Measurements from ENCODE around the gene RAB17.

The RAB17 gene

DNA sequence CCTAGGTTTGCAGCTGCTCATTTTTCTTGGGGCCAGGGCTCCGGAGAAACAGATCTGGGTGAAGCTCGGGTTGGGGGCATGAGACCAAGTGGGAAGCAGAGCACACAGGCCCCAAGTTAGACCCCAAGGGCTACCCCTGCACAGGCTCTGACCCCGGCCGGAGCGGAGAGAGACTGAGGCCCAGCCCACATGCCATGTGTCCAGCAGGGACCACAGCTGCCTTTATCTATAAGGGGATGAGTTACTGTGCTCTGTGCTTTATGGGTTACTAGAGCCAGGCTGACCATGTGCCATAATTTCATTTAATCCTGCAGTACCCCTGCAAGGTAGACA lies 54.5 kb downstream of the RAB17 start:
- Histone ChIP-seq H3K9me3 (ENCODE audit: control insufficient read depth, low read depth, low read length) (no peaks in the 10 kb centered on the region), H3K4me3 (ENCODE audit: low read length) (no peak overlapping the region), H3K27ac (ENCODE audit: low read length) (no peak overlapping the region), H3K9ac (ENCODE audit: low read length) (no peak overlapping the region), H3K4me1 (ENCODE audit: control insufficient read depth, low read depth, low read length) (no peaks in the 10 kb centered on the region), H3K36me3 (ENCODE audit: control insufficient read depth, low read depth, low read length) (no peaks in the 10 kb centered on the region), H3K27me3 (ENCODE audit: control insufficient read depth, insufficient read depth, low read length) (no peaks in the 10 kb centered on the region)

DNA sequence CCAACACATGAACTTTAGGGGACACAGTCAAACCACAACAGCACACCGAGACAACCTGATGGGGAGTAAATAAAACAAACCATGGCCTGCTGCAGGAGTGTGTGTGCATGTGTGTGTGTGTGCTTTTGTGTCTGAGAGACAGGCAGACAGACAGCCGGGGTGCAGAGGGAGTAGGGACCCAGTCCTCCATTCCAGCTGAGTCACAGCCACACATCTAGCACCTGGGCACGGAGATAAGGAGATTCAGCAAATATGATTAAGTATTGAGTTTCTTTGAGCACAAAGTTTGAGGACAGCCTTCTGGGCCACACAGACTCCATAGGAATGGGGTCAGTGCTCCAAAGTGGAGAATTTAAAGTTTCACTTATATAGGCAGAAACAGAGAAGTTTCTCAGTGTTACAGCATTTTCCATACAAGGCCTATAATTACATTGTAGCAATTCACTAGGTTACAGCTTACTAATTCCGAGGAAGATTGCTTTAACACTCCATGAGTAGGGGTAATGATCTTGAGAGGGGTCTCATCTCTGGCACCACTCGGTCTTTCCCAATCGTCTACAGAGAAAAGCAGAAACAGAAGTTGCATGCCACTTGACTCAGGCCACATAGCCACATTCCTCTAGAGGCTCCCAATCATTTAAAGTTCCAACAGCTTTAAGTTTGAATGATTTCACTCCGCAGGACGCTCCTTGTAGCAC lies 55.0 kb downstream of the RAB17 start:
- Histone ChIP-seq H3K4me3 (ENCODE audit: low read length) (no peak overlapping the region), H3K9me3 (ENCODE audit: control insufficient read depth, low read depth, low read length) (no peaks in the 10 kb centered on the region), H3K9ac (ENCODE audit: low read length) (no peak overlapping the region), H3K36me3 (ENCODE audit: control insufficient read depth, low read depth, low read length) (no peaks in the 10 kb centered on the region), H3K4me1 (ENCODE audit: control insufficient read depth, low read depth, low read length) (no peaks in the 10 kb centered on the region), H3K27me3 (ENCODE audit: control insufficient read depth, insufficient read depth, low read length) (no peaks in the 10 kb centered on the region), H3K27ac (ENCODE audit: low read length) (no peak overlapping the region)

DNA sequence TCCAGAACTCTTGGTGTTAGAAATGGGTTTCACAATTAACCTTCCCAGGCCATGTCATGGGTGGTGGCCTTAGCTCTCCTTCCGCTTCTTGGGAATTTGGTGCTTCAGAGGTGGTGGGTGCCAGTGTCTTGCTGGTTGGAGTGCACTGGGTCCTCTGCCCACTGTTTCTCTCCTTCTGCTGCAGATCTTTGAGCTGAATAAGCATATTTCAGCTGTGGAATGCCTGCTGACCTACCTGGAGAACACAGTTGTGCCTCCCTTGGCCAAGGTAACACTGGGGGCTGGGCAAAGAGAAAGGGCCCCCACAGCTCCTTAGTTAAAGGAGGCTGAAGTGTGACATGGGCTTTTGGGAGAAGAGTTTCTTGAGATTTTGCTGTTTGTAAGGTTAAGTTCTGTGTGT lies 56.2 kb downstream of the RAB17 start:
- no peak overlapping the region for H3K9ac ChIP-seq (ENCODE audit: low read length)
- H3K27me3 ChIP-seq (ENCODE audit: control insufficient read depth, insufficient read depth, low read length), result no peaks in the 10 kb centered on the region
- no peak overlapping the region for H3K27ac ChIP-seq (ENCODE audit: low read length)
- no peaks in the 10 kb centered on the region for H3K36me3 ChIP-seq (ENCODE audit: control insufficient read depth, low read depth, low read length)
- no peak overlapping the region for H3K4me3 ChIP-seq (ENCODE audit: low read length)
- H3K4me1 ChIP-seq (ENCODE audit: control insufficient read depth, low read depth, low read length), result no peaks in the 10 kb centered on the region
- H3K9me3 ChIP-seq (ENCODE audit: control insufficient read depth, low read depth, low read length), result no peaks in the 10 kb centered on the region

DNA sequence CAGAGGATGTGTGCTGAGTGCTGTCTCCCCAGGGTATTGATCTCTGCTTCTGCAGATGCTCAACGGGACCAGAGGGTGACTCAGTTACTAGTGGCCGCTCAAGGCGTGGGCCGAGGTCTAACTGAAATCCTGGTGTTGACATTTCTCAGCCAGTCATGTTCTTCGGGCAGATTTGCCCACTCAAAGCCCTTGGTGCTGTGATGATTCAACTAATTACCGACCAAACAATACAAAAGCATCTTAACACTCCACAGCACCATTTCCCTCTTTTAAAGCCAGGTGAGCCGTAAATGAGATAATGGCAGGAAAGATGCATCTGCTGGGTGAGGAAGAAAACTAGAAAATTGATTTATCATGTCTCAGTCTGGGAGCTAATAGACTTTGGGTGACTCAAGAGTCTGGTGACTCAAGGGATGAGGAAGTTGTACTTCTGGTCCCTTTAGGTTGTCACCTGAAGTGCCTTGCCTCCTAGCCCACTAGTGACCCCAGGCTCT lies 56.8 kb downstream of the RAB17 start:
- Histone ChIP-seq H3K27ac (ENCODE audit: low read length) (no peak overlapping the region), H3K9ac (ENCODE audit: low read length) (no peak overlapping the region), H3K27me3 (ENCODE audit: control insufficient read depth, insufficient read depth, low read length) (no peaks in the 10 kb centered on the region), H3K4me3 (ENCODE audit: low read length) (no peak overlapping the region), H3K4me1 (ENCODE audit: control insufficient read depth, low read depth, low read length) (no peaks in the 10 kb centered on the region), H3K9me3 (ENCODE audit: control insufficient read depth, low read depth, low read length) (no peaks in the 10 kb centered on the region), H3K36me3 (ENCODE audit: control insufficient read depth, low read depth, low read length) (no peaks in the 10 kb centered on the region)

DNA sequence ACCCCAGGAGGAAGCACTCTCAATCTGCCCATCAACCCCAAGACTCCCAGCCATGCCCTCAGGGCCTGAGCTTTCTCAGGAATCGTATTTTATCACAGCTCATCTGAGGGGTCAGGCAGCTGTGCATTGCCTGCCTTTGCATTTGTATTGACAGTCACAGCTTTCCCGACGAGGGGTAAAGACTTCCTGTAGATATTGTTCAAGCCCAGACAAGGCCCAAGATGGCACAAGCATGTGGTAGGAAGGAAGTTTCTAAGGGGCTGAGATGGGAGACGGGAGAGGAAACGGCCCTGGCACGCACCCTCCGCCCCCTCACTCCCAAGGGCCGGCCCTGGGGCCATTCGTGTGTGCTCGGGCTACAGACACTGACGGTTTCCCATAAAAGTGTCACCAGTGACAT lies 58.4 kb downstream of the RAB17 start:
- H3K36me3 ChIP-seq (ENCODE audit: control insufficient read depth, low read depth, low read length), result no peaks in the 10 kb centered on the region
- no peak overlapping the region for H3K9ac ChIP-seq (ENCODE audit: low read length)
- H3K27me3 ChIP-seq (ENCODE audit: control insufficient read depth, insufficient read depth, low read length), result no peaks in the 10 kb centered on the region
- no peak overlapping the region for H3K4me3 ChIP-seq (ENCODE audit: low read length)
- no peak overlapping the region for H3K27ac ChIP-seq (ENCODE audit: low read length)
- no peaks in the 10 kb centered on the region for H3K4me1 ChIP-seq (ENCODE audit: control insufficient read depth, low read depth, low read length)
- H3K9me3 ChIP-seq (ENCODE audit: control insufficient read depth, low read depth, low read length), result no peaks in the 10 kb centered on the region

DNA sequence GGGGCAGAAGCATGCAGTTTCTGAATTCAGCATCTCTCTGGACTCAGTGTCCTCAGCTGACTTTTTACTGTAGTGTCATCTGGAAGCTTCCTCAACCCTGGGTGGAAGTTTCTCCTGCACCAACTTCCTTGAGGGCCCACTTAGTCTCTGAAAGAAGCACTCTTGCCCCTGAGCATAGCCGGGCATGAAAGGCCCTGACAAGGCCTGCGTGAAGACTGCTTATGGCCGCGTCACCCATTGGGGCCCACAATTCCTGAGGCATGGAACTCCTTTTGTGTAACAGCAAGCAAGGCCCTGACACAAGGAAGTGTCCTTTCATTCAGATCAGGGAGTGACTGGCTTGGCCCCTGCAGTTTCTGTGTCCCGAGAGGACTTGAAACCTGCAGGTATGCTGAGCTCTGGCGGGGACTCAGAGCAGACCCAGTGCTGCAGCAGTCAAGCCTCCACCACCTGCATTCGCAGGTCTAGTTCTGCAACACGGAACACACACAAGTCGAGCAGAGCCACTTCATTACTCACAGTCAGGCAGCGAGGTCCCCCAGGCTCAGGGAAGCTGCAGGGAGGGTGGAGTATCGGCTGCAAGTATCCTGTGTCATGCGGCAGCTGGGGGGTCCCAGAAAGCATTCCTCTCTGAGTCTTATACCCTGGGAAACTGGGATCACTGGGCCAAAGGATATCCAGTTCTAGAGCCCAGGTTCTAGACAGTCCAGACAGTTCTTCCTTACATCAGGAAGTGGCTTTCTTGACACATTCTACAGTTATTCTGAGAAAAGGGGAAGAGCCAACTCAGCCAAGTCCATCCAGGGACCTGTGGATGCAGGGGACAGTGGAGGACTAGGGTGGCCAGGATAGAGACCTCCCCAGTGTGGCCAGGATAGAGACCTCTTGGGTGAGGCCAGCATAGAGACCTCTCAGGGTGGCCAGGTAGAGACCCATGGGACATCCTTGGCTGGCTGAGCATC lies 59.8 kb downstream of the RAB17 start:
- Histone ChIP-seq H3K4me1 (ENCODE audit: control insufficient read depth, low read depth, low read length) (no peaks in the 10 kb centered on the region), H3K9me3 (ENCODE audit: control insufficient read depth, low read depth, low read length) (no peaks in the 10 kb centered on the region), H3K9ac (ENCODE audit: low read length) (no peak overlapping the region), H3K4me3 (ENCODE audit: low read length) (no peak overlapping the region), H3K36me3 (ENCODE audit: control insufficient read depth, low read depth, low read length) (no peaks in the 10 kb centered on the region), H3K27me3 (ENCODE audit: control insufficient read depth, insufficient read depth, low read length) (no peaks in the 10 kb centered on the region), H3K27ac (ENCODE audit: low read length) (no peak overlapping the region)

DNA sequence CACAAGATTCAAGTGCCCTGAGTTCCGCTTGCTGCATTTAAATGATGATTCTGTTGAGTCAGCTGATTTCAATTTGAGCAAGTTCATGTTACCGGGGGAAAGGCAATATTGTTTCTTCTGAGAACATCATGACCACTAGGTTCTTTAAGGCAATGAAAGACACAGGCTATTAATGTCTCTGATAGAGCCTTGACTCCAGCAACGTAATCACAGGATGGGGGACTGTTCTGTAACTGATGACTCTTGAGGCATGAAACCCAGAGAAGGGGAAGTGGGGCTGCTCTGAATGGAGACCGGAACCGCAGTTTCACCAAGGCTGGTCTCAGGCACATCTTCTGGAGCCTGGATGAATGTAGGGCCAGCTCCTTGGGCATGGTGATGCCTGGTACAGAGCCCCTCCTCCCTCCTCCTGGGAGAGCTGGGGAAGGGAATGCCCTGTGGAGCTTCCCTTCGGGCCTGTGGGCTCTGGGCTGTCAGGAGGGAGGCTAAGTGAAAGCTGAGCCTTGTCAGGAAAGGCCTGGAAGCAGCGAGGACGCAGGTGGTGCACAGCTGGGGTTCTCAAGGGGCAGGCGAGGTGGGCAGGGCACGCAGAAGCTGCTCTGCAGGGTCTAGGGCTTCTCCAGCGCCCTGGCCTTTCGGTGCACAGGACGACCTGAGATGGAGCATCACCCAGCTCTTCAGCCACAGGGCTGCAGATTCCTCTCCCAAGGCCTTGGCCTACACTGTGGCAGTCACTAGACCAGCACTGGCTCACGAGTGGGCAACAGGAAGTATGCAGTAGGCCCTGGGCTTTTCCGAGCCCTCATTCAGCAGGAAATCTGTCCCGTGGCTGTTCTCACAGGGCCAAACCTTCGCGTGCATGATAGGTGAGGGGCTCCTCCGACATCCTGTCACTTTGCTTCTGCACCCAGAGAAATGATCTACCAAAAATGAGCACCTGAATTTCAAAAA lies 60.8 kb downstream of the RAB17 start:
- H3K4me1 ChIP-seq (ENCODE audit: control insufficient read depth, low read depth, low read length), result no peaks in the 10 kb centered on the region
- H3K36me3 ChIP-seq (ENCODE audit: control insufficient read depth, low read depth, low read length), result no peaks in the 10 kb centered on the region

DNA sequence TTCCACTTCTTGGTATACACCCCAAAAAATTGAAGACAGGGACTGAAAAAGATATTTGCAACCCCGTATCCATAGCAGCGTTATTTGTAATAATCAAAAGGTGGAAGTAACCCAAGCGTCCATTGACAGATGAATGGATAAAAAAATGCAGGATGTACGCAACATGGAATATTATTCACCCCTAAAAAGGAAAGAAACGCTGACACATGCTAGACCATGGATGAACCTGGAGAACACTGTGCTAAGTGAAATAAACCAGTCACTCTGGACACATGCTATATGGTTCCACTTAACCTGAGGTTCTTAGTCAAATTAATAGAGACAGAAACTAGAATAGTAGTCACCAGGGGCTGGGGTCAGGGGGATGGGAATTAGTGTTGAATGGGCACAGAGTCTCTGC lies 62.8 kb downstream of the RAB17 start:
- H3K4me1 ChIP-seq (ENCODE audit: control insufficient read depth, low read depth, low read length), result no peaks in the 10 kb centered on the region
- H3K9ac ChIP-seq (ENCODE audit: low read length), result no peak overlapping the region
- no peaks in the 10 kb centered on the region for H3K36me3 ChIP-seq (ENCODE audit: control insufficient read depth, low read depth, low read length)
- no peaks in the 10 kb centered on the region for H3K9me3 ChIP-seq (ENCODE audit: control insufficient read depth, low read depth, low read length)
- H3K27ac ChIP-seq (ENCODE audit: low read length), result no peak overlapping the region
- no peaks in the 10 kb centered on the region for H3K27me3 ChIP-seq (ENCODE audit: control insufficient read depth, insufficient read depth, low read length)
- no peak overlapping the region for H3K4me3 ChIP-seq (ENCODE audit: low read length)

More for the DNA sequence above, 60.8 kb downstream of the RAB17 start:
- Histone ChIP-seq H3K27ac (ENCODE audit: low read length) (no peak overlapping the region), H3K9ac (ENCODE audit: low read length) (no peak overlapping the region), H3K27me3 (ENCODE audit: control insufficient read depth, insufficient read depth, low read length) (no peaks in the 10 kb centered on the region), H3K9me3 (ENCODE audit: control insufficient read depth, low read depth, low read length) (no peaks in the 10 kb centered on the region), H3K4me3 (ENCODE audit: low read length) (no peak overlapping the region)

DNA sequence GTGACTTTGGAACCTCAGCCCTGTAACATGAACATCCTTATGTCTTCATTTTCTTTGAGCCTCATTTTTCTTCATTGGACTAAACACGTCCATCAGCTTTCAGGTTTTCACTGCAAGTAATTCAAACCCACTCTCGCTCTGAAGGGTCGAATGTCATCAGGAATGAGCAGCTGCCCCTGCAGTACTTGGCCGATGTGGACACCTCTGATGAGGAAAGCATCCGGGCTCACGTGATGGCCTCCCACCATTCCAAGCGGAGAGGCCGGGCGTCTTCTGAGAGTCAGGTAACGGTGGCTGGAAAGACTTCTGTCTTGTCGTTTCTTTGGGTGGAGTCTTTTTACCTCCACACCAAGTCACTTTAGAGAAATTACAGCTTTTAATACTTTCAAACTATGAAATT lies 63.3 kb downstream of the RAB17 start:
- Histone ChIP-seq H3K27me3 (ENCODE audit: control insufficient read depth, insufficient read depth, low read length) (no peaks in the 10 kb centered on the region), H3K27ac (ENCODE audit: low read length) (no peak overlapping the region), H3K9ac (ENCODE audit: low read length) (no peak overlapping the region), H3K4me1 (ENCODE audit: control insufficient read depth, low read depth, low read length) (no peaks in the 10 kb centered on the region), H3K4me3 (ENCODE audit: low read length) (no peak overlapping the region), H3K9me3 (ENCODE audit: control insufficient read depth, low read depth, low read length) (no peaks in the 10 kb centered on the region), H3K36me3 (ENCODE audit: control insufficient read depth, low read depth, low read length) (no peaks in the 10 kb centered on the region)

DNA sequence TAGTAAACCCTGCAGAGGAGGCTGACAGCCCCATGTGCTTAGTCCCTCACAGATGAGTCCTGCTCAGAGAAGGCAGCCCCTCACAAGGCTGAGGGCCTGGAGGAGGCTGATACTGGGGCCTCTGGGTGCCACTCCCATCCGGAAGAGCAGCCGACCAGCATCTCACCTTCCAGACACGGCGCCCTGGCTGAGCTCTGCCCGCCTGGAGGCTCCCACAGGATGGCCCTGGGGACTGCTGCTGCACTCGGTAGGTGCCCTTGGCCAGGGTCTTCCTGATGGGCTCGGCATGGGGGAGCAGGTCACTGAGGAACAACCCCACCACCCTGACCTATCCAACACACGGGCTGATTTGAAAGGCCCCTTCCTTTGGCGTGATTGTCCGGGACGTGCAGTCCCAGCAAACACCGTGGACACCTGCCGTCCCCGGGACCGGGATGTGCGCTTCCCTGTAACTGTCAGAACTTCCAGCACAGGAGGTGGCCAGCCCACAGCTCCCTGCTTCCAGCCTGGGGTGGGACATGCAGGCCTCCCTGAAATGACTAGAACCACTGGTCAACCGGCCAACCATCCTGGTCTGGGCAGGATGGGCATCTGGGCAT lies 64.9 kb downstream of the RAB17 start:
- Histone ChIP-seq H3K4me3 (ENCODE audit: low read length) (no peak overlapping the region), H3K36me3 (ENCODE audit: control insufficient read depth, low read depth, low read length) (no peaks in the 10 kb centered on the region), H3K27me3 (ENCODE audit: control insufficient read depth, insufficient read depth, low read length) (no peaks in the 10 kb centered on the region), H3K4me1 (ENCODE audit: control insufficient read depth, low read depth, low read length) (no peaks in the 10 kb centered on the region), H3K27ac (ENCODE audit: low read length) (no peak overlapping the region), H3K9ac (ENCODE audit: low read length) (no peak overlapping the region), H3K9me3 (ENCODE audit: control insufficient read depth, low read depth, low read length) (no peaks in the 10 kb centered on the region)

DNA sequence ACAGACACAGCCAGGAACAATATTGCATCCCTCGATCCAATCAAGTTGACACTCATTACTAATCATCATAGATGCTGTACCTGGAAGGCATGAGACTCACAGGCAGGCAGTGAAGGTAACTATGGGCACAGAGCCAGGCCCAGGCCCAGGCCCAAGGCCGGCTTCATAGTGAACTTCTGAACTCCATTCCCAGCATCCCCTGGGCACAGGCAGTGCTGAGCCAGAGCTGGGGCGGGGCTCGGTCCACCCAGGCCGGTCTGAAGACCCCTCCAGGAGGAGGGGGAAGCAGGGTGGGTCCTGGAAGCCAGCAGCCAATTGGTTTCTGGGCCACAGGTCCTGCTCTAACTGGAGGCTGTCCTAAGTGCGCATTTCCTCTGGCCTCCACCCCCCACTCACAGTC lies 65.9 kb downstream of the RAB17 start:
- H3K9ac ChIP-seq (ENCODE audit: low read length), result no peak overlapping the region
- no peaks in the 10 kb centered on the region for H3K9me3 ChIP-seq (ENCODE audit: control insufficient read depth, low read depth, low read length)
- H3K4me1 ChIP-seq (ENCODE audit: control insufficient read depth, low read depth, low read length), result no peaks in the 10 kb centered on the region
- H3K4me3 ChIP-seq (ENCODE audit: low read length), result no peak overlapping the region
- no peak overlapping the region for H3K27ac ChIP-seq (ENCODE audit: low read length)
- no peaks in the 10 kb centered on the region for H3K27me3 ChIP-seq (ENCODE audit: control insufficient read depth, insufficient read depth, low read length)
- H3K36me3 ChIP-seq (ENCODE audit: control insufficient read depth, low read depth, low read length), result no peaks in the 10 kb centered on the region
